ENCODE data around the gene BTF3.
A peak's percentile ranks its signal among the peaks of the same experiment; 100 is the strongest.

BTF3 gene

DNA sequence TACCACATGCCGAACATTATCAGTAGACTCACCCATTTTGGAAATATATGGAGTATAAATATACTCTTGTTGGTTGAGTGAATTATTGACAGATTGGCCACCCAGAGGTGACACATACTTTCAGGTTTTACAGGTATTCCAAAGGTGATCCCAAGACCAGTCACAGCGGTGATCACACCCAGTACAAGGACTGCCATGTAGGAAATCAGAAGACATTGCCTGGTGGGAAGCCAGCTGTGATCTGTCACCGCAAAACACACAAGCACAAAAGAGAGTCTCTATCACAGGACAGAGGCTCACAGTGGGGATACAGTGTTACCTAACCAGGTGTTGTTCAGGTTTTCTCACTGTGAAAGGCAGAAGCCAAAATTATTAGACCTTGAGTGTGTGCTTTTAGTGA lies 15.8 kb downstream of the BTF3 start:
- DNase-seq (ENCODE audit: low read depth): no peak
- no peak overlapping the region for H3K4me3 ChIP-seq (ENCODE audit: low read length)
- TF ChIP-seq, protein P1, sequence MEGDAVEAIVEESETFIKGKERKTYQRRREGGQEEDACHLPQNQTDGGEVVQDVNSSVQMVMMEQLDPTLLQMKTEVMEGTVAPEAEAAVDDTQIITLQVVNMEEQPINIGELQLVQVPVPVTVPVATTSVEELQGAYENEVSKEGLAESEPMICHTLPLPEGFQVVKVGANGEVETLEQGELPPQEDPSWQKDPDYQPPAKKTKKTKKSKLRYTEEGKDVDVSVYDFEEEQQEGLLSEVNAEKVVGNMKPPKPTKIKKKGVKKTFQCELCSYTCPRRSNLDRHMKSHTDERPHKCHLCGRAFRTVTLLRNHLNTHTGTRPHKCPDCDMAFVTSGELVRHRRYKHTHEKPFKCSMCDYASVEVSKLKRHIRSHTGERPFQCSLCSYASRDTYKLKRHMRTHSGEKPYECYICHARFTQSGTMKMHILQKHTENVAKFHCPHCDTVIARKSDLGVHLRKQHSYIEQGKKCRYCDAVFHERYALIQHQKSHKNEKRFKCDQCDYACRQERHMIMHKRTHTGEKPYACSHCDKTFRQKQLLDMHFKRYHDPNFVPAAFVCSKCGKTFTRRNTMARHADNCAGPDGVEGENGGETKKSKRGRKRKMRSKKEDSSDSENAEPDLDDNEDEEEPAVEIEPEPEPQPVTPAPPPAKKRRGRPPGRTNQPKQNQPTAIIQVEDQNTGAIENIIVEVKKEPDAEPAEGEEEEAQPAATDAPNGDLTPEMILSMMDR (conservative IDR thresholded peaks at IDR 0.05; ENCODE audit: low read depth, low read length): no peak

DNA sequence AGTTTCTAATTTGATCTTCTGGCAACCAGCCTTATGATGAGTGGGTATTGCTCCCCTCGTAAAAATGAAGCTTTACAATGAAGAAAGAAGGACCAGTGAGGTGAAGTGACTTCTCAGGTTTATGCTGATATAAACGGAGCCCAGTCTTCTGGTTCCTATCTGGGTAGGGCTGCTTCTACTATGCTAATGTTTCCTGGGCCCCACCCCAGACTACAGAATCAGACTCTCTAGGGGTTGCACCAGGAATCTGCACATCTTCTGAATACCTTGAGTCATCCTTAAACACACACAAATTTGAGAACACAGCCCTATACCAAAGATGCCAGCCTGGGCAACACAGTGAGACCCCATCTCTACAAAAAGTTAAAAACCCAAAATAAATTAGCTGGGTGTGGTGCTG lies 16.2 kb downstream of the BTF3 start:
- no peak for DNase-seq (ENCODE audit: low read depth)
- no peak overlapping the region for H3K4me3 ChIP-seq (ENCODE audit: low read length)
- TF ChIP-seq, protein P1 (conservative IDR thresholded peaks at IDR 0.05; ENCODE audit: low read depth, low read length): no peak

DNA sequence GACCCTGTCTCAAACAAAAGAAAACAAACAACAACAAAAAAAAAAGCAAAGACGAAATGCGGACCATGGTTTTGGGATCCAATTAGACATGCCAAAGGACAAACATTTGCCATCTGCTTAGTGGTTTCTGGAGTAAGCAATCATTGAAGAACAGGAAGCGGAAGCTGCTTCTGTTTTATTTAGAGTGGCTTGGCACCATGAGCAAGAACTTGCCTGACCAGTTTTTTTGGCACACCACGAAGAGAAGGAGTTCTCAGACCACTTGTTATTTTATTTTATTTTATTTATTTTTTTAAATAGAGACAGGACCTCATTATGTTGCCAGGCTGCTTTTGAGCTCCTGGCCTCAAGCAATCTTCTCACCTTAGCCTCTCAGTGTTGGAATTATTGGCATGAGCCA lies 17.0 kb downstream of the BTF3 start:
- TF ChIP-seq, protein P1 (conservative IDR thresholded peaks at IDR 0.05; ENCODE audit: low read depth, low read length): no peak
- no peak for DNase-seq (ENCODE audit: low read depth)
- no peak overlapping the region for H3K4me3 ChIP-seq (ENCODE audit: low read length)

DNA sequence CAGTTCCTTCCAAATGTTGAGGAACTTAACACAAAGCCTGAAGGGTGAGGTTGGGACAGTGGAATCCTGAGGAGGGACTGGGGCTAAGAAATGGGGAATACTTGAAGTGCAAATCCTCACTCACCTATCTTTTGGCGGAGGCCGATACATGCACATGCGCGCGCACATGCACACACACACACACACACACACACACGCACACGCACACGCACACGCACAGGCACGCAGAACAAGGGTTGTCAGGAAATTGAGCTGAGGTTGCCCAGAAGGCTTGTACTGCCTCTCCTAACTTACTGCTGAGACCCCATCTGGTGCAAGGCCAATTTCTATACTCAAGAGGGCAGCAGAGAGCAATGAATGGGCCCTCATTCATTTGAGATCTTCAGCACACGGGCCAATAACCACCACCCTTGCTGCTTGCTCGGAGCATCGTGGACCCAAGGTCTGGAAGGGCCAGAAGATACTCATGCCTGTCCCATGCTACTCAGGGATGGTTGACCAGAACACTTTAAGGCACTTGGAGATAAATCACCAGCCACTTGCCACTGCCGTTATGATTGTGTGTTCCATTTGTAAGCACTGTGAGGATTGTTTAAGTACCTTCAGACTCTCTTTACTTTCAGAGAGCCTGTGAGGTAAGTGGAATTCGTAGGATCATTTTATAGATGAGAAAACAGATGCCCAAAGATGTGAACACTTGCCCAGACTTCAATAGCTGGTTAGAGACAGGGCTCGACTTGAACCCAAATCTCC lies 21.5 kb downstream of the BTF3 start:
- TF ChIP-seq, protein P1 (conservative IDR thresholded peaks at IDR 0.05; ENCODE audit: low read depth, low read length): peak; percentile 89
- no peak overlapping the region for H3K4me3 ChIP-seq (ENCODE audit: low read length)

DNA sequence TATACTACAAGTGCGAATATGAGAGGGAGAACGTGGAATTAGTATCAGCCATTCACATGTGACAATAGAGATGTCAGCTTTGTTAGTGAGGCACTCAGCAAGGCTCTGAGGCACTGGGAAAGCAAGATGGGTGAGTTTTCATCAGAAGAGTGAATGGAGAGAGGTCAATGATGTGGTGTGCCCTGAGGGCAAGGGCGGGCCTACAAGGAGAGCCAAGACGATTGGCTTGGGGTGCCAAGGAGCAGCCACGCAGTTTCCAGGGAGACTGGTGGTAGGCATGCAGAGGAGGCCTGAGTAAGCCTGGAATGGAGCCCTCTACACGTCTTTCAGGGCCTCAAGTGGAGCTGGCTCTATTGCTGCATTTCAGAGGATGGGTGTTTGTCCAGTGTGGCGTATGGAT lies 24.7 kb downstream of the BTF3 start:
- no peak for DNase-seq (ENCODE audit: low read depth)
- no peak overlapping the region for H3K4me3 ChIP-seq (ENCODE audit: low read length)
- TF ChIP-seq, protein P1 (conservative IDR thresholded peaks at IDR 0.05; ENCODE audit: low read depth, low read length): no peak

More for the DNA sequence above, 21.5 kb downstream of the BTF3 start:
- no peak for DNase-seq (ENCODE audit: low read depth)

DNA sequence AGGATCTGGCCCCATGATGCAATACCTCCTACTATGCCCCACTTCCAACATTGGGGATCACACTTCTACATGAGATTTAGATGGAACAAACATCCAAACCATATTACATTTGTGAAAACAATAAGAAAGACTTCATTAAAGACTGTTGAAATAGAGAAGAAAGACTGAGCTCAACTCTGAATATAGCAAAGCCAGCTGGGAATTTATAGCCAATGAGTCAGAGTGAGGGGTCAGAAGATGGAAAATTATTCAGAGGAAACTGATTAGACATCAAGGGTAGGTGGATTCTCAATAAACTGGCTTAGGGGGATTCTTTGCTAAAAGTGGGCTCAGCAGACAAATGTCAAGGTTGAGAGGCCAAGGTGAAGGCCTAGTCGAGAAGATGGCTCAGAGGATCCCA lies 25.6 kb downstream of the BTF3 start:
- no peak overlapping the region for H3K4me3 ChIP-seq (ENCODE audit: low read length)
- no peak for DNase-seq (ENCODE audit: low read depth)
- TF ChIP-seq, protein P1 (conservative IDR thresholded peaks at IDR 0.05; ENCODE audit: low read depth, low read length): no peak

DNA sequence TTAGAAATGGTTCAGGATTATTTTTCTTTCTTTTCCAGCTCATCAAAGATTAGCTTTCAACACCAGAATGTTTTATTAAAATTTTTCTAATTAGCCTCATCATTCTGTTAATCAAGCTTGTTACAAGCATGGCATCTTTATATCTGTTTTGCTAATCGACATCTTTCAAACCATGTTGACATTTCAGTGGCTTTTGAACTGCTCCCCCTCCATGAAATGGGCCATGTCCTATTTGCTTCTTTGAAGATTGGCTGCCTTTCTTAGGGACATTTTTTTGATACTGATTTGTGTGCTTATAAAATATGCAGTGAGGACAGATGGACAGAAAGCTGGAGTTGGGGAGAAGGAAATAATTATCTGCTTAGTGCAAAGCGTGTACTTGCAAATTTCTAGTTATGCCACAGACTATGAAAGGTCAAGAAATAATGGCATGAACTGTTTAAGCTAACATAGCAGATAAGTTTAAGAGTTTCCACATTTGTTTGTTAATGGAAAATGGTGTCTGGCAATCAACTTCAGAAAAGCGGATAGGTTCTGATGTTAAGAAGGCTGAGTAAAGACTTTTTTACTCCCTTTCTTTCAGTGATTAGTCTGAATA lies 27.5 kb downstream of the BTF3 start:
- TF ChIP-seq, protein P1 (conservative IDR thresholded peaks at IDR 0.05; ENCODE audit: low read depth, low read length): no peak
- DNase-seq (ENCODE audit: low read depth): no peak
- no peak overlapping the region for H3K4me3 ChIP-seq (ENCODE audit: low read length)
